Spleen (tissue), 7 donors: ENCODE data around the gene DNAJC15.

Experiments used
- CTCF ChIP-seq, 11 experiments: fragments of 200-600 bp in 7 of 11; fragments of 450-650 bp in 4 of 11; sonication (generic) in 4 of 11; IDR thresholded peaks in 8 of 11; conservative IDR thresholded peaks in 3 of 11; 1 replicate in 7 of 11; 2 replicates in 4 of 11; pipeline versions ENCODE4 v1.4.0 to v1.8.0; 2016 to 2021; ENCODE audit warnings: antibody characterized with exemption in 11 of 11, inconsistent platforms in 4 of 11, mild to moderate bottlenecking in 1 of 11
- POLR2A ChIP-seq, 3 donors: fragments of 450-650 bp; IDR thresholded peaks; one replicate each; pipeline ENCODE4 v1.5.1; 2017; ENCODE audit warnings: antibody characterized with exemption in 3 of 3, mild to moderate bottlenecking in 1 of 3
- POLR2AphosphoS5 ChIP-seq, 3 donors: sonication (generic); formaldehyde crosslinking; IDR thresholded peaks; one replicate each; pipeline ENCODE4 v1.5.1; 2017; ENCODE audit warnings: antibody characterized with exemption in 3 of 3
- donor health status: DM: no; HTN: no; CAD: no; lungs with moderate emphysema.
- donor health status: DM: no; HTN: no; CAD: no.
- donor health status: DM: no; HTN: no; CAD: no.

GRCh38 chr13:42996584-42996983 lies 26.8 kb upstream of the DNAJC15 start:
- TF ChIP-seq CTCF (IDR thresholded peaks at IDR 0.05 in 8 of 11, conservative IDR thresholded peaks at IDR 0.05 in 3 of 11) (no peak), POLR2AphosphoS5 (IDR thresholded peaks at IDR 0.05) (no peak), POLR2A (IDR thresholded peaks at IDR 0.05) (no peak)
